ENCODE results near the gene MTA3. TPM values are rescaled to one million over a fixed set of nuclear protein-coding genes. Genes with fewer than 3 reads are reported as not detected.
"Not testable (repeated sequence)": the region's sequence is repeated elsewhere in the genome, so short reads cannot be mapped to it uniquely, and the experiment has no call there.

Gene MTA3
- total RNA-seq, 1 experiment from 2014 or later = 23.8 TPM

DNA sequence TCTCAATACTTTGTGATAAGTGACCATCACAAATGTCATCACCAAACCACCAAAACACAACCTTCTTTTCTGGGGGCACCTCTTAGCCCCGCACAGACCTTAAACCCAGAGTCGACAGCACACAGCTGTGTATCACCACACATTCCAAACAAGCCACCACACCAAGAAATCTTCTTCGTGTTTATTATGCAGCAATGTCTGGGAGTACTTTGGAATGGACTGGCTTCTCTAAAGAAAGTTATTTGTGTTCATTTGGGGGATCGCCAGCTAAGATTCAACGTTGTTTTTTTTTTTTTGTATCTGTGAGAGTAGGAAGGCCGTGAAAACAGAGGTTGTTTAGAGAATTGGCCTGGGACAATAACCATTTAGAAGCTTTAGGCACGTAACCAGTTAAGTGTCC lies 1.1 kb upstream of the MTA3 start:
- no peak for DNase-seq (ENCODE audit: low spot score)

DNA sequence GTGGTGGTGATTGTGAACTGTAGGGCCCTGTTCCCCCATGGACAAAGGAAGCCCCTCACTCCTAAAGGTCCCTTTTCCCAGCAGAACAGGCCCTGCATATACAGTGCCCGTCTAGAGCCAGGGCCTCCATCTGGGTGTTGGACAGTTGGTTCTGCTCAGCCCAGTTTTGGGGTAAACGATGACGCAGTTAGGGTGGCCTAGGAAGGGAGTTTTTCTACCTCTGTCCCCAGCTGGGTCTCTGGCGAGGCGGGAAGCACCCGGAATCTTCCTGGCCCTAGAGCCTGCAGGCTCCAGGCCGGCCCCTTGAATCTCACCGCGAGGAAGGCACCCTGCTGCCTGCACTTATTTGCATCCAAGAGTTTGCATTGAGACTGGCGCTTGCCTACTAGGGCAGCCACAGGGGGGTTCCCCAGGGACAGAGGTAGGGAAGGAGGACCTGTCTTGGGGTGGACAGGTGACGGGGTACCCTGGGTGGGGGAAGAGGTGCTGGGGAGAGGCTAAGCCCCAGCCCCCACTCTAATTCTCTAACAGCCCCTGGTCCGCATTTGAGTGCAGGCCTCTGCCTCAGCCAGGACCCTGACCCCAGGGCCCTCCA lies 529 bp upstream of the MTA3 start:
- DNase-seq (ENCODE audit: low spot score) = no peak

DNA sequence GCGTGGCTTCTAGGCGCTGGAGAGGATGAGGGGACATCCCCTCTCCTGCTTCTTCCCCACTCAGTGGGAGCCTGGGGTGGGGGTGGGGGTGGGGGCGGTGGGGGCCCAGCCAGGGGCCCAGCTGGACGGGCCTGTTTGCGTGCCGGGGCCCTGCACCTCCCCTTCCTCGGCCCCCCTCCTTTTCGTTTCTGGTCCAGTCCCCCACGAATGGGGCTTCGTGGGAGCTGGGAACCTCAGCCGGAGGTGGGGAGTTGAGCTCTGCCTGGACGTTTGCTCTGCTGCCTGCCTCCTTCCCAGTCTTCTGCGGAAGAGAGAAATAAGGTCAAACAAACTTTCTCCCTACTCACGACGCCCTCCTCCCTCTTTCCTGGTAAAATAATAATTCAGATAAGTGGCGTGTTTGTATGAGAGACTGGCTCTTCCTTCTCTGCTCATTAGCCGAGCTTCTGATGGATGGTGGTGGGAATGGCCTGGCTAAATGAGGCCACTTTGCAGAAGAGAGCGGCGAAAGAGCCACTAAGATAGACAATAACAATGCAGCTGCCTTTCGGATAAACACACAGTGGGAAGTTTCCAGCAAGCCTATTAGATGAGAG lies 782 bp downstream of the MTA3 start:
- DNase-seq (ENCODE audit: low spot score) = no peak

DNA sequence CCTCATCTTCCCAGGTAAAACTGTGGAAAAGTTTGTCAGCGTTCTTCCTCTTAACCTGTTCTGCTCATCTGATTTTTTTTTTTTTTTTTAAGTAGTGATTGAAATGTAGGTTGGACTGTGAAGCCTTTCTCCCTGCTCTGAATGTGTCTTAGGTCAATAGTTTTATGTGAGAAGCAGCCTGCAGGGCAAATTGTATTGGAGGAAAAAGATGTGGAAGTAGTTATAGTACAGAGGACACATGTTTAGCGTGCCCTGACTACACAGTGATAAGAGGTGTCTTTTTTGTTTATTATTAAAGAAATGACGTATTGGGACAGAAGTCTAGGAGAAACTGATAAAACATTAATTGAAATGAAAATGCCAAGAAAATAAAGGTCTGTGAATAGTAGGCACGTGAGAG lies 1.5 kb downstream of the MTA3 start:
- DNase-seq (ENCODE audit: low spot score) = no peak

DNA sequence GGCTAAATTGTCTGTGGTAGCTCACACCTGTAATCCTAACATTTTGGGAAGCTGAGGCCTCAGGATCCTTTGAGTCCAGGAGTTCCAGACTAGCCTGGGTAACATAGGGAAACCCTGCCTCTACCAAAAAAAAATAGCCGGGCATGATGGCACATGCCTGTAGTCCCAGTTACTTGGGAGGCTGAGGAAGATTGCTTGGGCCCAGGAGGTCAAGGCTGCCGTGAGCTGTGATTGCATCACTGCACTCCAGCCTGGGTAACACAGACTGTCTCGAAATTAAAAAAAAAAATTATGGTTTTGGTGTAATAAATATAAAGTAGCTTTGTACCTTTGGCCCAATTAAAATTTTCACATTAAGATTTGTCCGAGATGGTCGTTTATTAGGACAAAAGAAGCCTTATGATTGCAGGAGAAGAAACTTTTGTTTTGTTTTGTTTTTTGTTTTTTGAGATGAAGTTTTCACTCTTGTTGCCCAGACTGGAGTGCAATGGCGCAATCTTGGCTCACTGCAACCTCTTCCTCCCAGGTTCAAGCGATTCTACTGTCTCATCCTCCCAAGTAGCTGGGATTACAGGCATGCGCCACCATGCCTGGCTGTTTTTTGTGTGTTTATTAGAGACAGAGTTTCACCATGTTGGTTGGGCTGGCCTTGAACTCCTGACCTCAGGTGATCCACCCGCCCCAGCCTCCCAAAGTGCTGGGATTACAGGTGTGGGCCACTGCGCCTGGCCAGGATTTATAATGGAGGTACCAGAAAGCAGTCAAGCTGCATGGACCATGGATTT lies 4.1 kb downstream of the MTA3 start:
- no peak for DNase-seq (ENCODE audit: low spot score)

DNA sequence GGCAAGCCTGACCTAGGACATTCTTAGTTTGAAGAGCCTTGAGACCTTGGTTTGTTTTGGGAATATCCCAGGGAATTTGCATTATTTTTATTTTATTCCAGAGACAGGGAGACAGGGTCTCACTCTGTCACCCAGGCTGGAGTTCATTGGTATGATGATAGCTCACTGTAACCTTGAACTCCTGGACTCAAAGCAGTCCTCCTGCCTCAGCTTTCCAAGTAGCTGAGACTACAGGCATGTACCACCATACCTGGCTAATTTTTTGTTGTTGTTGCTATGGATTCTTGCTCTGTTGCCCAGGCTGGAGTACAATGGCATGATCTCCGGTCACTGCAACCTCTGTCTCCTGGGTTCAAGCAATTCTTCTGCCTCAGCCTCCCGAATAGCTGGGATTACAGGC lies 4.8 kb downstream of the MTA3 start:
- DNase-seq (ENCODE audit: low spot score) = no peak

DNA sequence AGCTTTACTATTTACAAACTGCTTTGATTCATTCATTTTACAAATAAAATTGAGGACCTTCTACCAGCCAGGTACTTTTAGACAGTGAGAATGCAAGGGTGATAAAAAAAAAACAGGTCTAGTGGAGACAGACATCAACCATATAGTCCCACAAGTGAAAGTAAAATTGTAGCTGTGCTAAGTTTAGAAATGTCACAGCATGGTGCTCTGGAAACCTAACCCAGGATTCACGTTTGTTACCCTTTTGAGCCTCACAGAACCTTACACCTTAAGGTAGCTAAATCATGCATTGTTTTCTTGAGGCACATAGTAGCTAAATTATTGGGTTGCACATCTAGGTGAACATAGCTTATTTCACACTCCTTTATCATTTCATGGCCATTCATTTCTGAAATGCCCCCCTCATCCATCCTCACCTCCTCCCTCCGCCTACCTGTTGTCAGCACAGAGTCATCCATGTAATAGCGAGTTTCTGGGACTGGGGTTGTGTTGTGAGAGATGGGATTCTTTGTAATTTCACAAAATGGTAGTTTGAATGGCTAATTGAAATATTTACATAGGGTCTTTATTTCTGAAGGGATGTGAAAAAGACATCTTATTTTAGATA lies 7.1 kb downstream of the MTA3 start:
- no peak for DNase-seq (ENCODE audit: low spot score)

DNA sequence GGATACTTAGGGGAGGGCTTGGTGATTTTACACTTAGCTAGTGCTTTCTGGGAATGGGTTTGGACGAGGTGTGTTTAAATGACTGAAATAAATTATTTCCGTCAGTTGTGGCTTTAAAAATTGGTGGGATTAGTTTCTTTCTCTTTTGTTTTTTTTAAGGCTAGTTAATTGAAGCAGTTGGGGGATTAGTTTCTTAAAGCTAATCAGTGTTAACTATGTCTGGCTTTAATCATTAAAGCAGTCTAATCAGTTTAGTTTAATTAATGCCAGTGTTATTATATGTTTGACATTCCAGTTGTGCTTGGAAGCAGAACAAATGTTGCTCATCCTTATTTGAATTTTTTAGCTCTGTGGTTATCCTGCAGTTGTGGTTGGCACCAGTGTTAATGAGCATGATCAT lies 10.2 kb downstream of the MTA3 start:
- DNase-seq (ENCODE audit: low spot score) = no peak

DNA sequence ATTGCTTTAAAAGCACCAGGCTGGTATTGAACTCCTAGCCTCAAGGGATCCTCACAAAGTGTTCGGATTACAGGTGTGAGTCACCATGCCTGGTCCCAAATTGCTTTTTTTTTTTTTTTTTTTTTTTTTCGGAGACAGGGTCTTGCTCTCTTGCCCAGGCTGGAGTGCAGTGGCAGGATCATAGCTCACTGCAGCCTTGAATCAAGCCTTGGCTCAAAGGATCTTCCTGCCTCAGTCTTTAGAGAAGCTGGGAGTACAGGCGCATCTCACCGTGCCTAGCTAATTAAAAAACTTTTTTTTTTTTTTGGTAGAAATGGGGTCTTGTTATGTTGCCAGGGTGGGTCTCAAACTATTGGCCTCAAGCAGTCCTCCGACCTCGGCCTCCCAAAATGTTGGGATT lies 12.8 kb downstream of the MTA3 start:
- no peak for DNase-seq (ENCODE audit: low spot score)

DNA sequence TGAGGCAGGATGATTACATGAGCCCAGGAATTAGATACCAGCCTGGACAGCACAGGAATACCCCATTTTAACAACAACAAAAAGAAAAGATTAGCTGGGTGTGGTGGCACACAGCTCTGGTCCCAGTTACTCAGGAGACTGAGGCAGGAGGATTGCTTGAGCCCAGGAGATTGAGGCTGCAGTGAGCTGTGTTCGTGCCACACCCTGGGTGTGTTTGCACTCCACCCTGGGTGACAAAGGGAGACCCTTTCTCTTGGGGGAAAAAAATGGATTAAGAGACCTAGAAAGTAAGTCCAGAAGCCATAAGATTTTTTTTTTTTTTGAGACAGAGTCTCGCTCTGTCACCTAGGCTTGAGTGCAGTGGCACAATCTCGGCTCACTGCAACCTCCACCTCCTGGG lies 16.2 kb downstream of the MTA3 start:
- not testable (repeated sequence) for DNase-seq (ENCODE audit: low spot score)

DNA sequence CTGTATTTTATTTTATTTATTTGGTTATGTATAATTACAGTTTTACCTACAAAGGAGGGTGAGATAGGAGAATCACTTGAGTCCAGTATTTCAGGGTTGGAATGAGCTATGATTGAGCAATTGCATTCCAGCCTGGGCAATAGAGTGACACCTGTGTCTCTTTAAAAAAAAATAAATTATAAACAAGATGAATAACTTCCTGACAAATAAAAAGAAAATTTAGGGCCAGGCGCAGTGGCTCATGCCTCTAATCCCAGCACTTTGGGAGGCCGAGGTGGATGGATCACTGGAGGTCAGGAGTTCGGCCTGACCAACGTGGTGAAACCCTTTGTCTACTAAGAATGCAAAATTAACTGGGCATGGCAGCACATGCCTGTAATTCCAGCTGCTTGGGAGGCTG lies 17.3 kb downstream of the MTA3 start:
- no peak for DNase-seq (ENCODE audit: low spot score)

DNA sequence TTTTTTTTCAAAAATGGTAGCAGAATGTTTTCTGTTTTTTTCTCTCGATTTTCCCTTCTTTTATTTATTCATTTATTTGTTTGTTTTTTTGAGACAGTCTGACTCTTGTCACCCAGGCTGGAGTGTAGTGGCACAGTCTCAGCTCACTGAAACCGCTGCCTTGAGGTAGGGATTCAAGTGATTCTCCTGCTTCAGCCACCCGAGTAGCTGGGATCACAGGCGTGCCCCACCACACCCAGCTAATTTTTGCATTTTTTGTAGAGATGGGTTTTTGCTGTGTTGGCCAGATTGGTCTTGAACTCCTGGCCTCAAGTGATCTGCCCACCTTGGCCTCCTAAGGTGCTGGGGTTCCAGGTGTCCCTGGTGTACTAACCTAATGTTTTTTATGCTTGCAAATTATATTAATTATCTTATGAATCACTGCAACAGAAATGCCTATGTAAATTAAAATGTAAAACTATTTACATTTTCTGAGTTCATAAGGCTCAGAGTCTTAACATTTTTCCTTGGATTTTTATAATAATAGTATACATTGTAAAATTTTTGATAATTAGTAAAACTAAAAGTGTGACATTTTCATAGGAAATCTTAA lies 19.2 kb downstream of the MTA3 start:
- DNase-seq (ENCODE audit: low spot score) = no peak

DNA sequence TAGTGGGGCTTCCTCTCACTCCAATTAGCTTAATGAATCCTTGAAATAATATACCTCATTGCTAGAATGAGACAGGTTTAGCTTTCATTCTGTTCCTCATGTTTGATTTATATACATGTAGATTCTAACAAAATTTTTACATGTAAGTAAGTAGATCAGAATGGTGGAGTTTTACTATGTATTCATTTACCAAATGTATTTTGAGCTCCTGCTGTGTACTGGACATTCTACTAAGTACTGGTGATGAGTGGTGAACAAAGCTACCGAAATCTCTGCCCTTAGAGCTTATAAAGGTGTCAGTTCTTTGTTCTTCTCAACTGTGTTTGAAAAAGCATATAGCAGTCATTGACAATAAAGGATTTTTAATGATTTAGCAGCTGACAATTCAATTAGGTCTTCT lies 19.7 kb downstream of the MTA3 start:
- DNase-seq (ENCODE audit: low spot score) = no peak

DNA sequence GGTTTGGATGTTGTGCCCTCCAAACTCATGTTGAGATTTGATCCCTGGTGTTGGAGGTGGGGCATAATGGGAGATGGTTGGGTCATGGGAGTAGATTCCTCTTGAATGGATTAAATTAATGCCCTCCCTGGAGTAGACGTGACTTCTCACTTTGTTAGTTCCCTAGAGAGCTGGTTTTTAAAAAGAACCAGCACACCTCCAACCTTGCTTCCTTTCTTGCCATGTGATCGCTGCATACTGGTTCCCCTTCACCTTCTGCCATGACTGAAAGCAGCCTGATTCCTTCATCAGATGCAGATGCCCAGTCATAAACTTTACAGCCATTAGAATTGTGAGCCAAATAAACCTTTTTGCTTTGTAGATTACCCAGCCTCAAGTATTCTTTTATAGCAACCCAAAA lies 21.7 kb downstream of the MTA3 start:
- no peak for DNase-seq (ENCODE audit: low spot score)

DNA sequence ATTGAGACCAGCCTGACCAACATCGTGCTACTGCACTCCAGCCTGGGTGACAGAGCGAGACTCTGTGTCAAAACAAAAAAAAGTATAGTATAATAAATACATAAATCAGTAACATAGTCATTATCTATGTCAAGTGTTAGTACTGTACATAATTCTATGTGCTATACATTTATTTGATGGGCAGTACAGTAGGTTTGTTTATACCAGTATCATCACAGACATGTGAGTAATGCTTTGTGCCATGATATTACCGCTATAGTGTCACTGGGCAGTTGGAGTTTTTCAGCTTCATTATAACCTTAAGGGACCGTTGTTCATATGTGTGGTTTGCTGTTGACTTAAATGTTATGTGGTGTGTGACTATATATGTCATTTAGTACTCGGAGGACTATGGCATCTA lies 24.9 kb downstream of the MTA3 start:
- DNase-seq (ENCODE audit: low spot score) = no peak

DNA sequence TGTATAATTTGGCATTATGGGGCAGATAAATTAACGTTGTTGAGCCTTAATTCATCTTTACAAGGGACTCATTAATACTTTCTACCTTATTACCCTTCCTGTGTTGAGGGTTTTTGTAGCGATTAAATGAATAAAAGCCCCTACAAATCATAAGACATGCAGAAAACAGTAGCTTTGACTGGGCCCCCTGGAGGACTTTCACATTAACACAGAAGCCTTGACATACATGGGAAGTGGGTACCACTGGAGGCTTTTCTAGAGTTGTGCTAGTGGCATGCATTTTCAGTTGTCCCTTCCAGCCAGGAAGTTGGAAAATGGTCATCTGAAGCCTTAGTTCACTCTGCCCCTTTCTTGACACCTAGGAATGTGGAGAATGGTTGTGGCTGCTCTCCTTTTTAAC lies 30.2 kb downstream of the MTA3 start:
- no peak for DNase-seq (ENCODE audit: low spot score)

DNA sequence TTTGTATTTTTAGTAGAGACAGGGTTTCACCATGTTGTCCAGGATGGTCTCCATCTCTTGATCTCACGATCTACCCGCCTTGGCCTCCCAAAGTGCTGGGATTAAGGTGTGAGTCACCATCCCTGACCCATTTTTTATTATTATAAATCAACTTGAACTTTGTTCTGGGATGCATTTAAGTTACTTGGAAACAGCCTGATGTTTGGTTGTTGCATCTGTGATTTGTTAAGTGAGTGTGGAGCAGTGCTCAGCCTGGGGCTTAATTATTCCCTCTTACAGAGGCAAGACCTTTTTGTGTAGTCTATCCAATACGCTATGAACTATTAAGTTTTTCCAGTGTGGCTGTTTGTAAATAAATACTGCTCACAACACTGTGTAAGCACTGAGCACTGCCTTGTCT lies 32.6 kb downstream of the MTA3 start:
- no peak for DNase-seq (ENCODE audit: low spot score)

DNA sequence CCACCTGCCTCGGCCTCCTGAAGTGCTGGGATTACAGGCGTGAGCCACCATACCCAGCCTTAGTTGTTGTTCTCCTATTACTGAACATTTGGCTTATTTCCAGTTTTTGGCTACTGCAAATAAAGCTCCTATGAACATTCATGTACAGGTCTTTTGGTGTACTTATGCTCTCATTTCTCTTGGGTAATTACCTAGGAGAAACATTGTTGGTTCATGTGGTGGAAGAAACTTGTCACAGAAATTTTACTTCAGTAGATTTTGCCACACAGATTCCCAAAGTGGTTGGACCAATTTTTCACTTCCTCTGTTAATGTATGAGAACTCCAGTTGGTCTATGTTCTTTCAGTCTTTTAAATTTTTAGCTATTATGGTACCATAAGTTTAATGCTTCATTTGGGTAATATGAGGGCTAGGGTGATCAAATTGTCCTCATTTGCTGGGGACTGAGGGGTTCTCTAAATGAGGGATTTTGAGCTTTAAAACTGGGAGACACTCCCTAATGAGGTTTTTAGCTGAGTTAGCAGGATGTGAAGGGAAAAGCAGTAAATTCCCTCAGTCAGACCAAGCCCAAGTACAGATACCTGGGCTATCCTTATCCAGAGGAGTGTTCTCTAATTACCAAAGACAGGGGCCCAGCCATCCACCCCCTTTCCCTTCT lies 33.9 kb downstream of the MTA3 start:
- no peak for DNase-seq (ENCODE audit: low spot score)

DNA sequence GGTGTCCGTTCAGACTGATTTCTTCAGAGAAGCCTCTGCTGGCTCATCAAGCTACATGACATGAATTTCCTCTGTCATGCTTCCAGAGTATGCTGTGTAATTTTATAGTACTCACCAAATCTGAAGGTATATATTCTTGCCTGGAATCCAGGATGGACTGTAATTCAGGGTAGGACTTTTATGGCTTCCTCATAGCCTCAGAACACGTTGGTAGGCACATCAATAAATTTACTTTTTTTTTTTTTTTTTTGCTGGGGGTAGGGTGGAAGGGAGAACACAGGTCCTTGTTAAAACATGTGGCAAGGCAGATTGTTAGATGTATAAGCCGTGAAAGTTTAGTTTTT lies 34.4 kb downstream of the MTA3 start:
- DNase-seq (ENCODE audit: low spot score) = no peak

DNA sequence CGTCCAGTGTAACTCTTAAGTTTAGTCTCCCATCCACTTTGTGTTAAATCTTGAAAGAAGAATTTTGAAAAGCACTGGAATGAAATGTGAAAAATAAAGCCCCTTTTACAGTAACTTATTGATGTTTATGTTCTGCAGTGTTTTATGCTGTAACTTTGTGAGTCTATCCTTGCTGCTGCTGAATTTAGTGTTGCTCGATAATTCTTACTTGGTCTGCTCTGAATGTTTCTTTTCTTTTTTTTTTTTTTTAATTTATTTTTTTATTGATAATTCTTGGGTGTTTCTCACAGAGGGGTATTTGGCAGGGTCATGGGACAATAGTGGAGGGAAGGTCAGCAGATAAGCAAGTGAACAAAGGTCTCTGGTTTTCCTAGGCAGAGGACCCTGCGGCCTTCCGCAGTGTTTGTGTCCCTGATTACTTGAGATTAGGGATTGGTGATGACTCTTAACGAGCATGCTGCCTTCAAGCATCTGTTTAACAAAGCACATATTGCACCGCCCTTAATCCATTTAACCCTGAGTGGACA lies 36.0 kb downstream of the MTA3 start:
- DNase-seq (ENCODE audit: low spot score) = not testable (repeated sequence)

DNA sequence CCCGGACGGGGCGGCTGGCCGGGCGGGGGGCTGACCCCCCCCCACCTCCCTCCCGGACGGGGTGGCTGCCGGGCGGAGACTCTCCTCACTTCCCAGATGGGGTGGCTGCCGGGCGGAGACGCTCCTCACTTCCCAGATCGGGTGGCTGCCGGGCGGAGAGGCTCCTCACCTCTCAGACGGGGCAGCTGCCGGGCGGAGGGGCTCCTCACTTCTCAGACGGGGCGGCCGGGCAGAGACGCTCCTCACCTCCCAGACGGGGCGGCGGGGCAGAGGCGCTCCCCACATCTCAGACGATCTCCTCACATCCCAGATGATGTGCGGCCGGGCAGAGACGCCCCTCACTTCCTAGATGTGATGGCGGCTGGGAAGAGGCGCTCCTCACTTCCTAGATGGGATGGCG lies 37.7 kb downstream of the MTA3 start:
- DNase-seq (ENCODE audit: low spot score) = not testable (repeated sequence)

DNA sequence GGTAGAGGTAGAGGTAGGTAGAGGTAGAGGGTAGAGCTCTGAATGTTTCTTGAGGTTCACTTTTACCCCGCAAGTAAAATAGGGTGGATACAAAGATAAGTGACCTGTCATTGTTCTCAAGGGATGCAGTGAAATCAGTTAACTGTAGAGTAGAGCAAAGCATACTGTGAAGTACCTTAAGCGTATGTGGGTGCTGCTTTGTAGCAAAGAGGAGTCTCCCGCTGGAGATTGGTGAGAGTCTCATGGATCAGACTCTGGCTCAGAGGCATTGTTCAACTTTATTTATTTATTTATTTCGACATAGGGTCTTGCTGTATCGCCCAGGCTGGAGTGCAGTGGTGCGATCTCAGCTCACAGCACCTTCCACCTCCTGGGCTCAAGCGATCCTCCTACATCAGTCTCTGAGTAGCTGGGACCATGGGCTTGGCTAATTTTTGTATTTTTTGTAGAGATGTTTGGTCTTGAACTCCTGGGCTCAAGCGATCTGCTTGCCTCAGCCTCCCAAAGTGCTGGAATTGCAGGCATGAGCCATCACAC lies 38.7 kb downstream of the MTA3 start:
- no peak for DNase-seq (ENCODE audit: low spot score)

All from H4 (cell line).